ENCODE measurements around the gene DGLUCY. TPM values are rescaled to one million over a fixed set of nuclear protein-coding genes. Genes with fewer than 3 reads are reported as not detected.
"Not testable (repeated sequence)": the region's sequence is repeated elsewhere in the genome, so short reads cannot be mapped to it uniquely, and the experiment has no call there.

DGLUCY gene, protein sequence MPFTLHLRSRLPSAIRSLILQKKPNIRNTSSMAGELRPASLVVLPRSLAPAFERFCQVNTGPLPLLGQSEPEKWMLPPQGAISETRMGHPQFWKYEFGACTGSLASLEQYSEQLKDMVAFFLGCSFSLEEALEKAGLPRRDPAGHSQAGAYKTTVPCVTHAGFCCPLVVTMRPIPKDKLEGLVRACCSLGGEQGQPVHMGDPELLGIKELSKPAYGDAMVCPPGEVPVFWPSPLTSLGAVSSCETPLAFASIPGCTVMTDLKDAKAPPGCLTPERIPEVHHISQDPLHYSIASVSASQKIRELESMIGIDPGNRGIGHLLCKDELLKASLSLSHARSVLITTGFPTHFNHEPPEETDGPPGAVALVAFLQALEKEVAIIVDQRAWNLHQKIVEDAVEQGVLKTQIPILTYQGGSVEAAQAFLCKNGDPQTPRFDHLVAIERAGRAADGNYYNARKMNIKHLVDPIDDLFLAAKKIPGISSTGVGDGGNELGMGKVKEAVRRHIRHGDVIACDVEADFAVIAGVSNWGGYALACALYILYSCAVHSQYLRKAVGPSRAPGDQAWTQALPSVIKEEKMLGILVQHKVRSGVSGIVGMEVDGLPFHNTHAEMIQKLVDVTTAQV
- total RNA-seq = 10 to 100 TPM; 39.5 to 49.2 TPM

DNA sequence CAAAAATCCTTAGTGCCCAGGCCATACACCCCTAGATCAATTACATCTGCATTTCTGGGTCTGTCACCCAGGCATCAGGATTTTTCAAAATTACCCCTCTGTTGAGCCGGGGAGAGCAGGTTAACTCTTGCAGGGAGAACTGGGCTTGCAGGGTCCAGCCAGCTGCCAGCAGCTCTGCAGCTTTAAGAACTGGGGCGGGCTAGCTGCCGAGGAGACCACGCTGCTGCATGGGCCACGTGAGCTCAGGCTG, at the start of gene DGLUCY:
Gene DGLUCY (plus strand): TSS at position 245 of the 250 bp plus-strand sequence. CDS start 46,222 bp downstream, outside the sequence.
- no peaks in the 10 kb centered on the region for H3K27me3 Mint-ChIP-seq (ENCODE audit: low read depth)
- H3K36me3 Mint-ChIP-seq (ENCODE audit: low read depth) = peaks cover 22% of the 10 kb centered on the region
- CTCF ChIA-PET = interaction anchor here (0.8 to 3.8 kb wide), 11 partner anchors 9 to 209 kb away, joined by 3 to 17 read pairs (median 3); partner anchors contain the start of gene RPS6KA5
- H3K27ac Mint-ChIP-seq = peak within 1 kb of the TSS; percentile 95
- H3K4me1 Mint-ChIP-seq (ENCODE audit: low read depth) = peaks cover 60% of the 10 kb centered on the region
- H3K9me3 Mint-ChIP-seq = no peaks in the 10 kb centered on the region
- peak within 1 kb of the TSS; percentile 94 for H3K4me3 Mint-ChIP-seq
- DNase-seq = peak; percentile 70
- intact Hi-C loops (cut with micrococcal nuclease) = loop anchor here (1.0 to 2.0 kb wide), 10 partner anchors 25 to 730 kb away; partner anchors contain the start of genes PPP4R3A and RPS6KA5

DNA sequence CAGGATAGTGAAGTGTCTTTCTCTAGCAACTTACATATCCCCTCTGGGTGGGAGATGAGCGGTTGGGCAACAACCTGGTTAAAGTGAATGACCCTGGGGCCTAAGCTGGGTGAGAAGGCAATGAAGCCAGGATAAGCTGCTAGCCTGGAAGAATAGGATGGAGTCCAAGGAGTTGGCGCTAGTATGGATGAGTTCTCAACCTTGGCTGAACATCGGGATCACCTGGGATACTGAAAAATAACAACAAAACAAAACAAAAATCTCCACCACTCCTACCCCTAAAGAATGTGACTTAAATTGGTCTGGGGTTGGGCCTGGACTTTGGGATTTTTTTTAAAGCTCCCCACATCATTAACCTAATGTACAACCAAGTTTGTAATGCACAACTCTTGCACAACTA, 48.6 kb upstream of the DGLUCY start:
- intact Hi-C loops (cut with micrococcal nuclease) = loop anchor here (10.0 kb wide), 1 partner anchor 1110 kb away; the partner anchor contains the start of genes EFCAB11 and TDP1
- no peaks in the 10 kb centered on the region for H3K9me3 Mint-ChIP-seq

DNA sequence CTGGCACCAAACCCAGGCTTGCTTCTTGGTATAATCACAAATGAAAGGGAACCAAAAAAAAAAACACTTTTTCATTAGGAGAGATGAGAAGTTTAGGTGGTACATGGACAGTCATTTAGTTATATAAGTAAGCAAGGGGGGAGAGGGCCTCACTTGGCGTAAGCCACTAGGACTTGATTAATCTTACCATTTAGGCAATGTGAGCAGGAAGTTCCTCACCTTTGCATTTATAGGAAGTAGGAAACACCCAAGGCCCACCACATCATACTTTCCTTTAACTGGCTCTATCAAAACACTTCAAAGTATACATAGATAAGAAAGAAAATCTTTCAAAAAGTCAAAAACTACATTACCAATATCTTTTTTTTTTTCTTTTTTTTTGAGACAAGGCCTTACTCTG, 46.7 kb upstream of the DGLUCY start:
- peaks cover 68% of the 10 kb centered on the region for H3K4me1 Mint-ChIP-seq (ENCODE audit: low read depth)
- DNase-seq = peak; percentile 82
- intact Hi-C loops (cut with micrococcal nuclease) = loop anchor here (1.0 to 10.0 kb wide), 3 partner anchors 11 to 1112 kb away; partner anchors contain the start of genes EFCAB11 and TDP1
- CTCF ChIA-PET = no interaction called here
- H3K9me3 Mint-ChIP-seq = no peaks in the 10 kb centered on the region
- H3K4me3 Mint-ChIP-seq = no peak overlapping the region
- H3K27ac Mint-ChIP-seq = peak overlapping the region; percentile 88
- H3K27me3 Mint-ChIP-seq (ENCODE audit: low read depth) = no peaks in the 10 kb centered on the region
- H3K36me3 Mint-ChIP-seq (ENCODE audit: low read depth) = no peaks in the 10 kb centered on the region

More for the DNA sequence above, 48.6 kb upstream of the DGLUCY start:
- Mint-ChIP-seq H3K36me3 (ENCODE audit: low read depth) (no peaks in the 10 kb centered on the region), H3K27ac (peak overlapping the region; percentile 18), H3K4me3 (no peak overlapping the region), H3K4me1 (ENCODE audit: low read depth) (peaks cover 67% of the 10 kb centered on the region), H3K27me3 (ENCODE audit: low read depth) (no peaks in the 10 kb centered on the region)
- CTCF ChIA-PET = interaction anchor here (1.0 to 1.1 kb wide), 2 partner anchors 73 to 111 kb away, joined by 3 read pairs; no protein-coding TSS in a partner anchor
- DNase-seq = no peak

DNA sequence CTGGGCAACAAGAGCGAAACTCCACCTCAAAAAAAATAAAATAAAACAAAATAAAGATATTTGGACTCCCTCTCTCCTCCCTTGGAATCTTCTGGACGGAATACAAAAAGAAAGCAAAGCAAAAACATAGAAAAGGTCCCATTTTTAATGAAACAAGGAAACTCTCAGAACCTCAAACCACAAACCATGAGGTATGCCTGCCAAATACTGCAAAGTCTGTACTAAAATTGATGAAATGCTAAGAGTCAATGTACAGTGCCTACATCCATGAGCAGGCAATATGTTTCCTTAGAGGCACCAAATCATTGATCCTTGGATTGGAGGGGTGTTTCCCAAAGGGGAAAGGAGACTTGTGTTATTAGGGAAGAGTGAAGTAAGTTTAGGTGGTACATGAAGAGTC, 45.2 kb upstream of the DGLUCY start:
- H3K27ac Mint-ChIP-seq = peak overlapping the region; percentile 30
- H3K4me1 Mint-ChIP-seq (ENCODE audit: low read depth) = peaks cover 58% of the 10 kb centered on the region
- H3K36me3 Mint-ChIP-seq (ENCODE audit: low read depth) = no peaks in the 10 kb centered on the region
- CTCF ChIA-PET = interaction anchor here (0.7 to 1.5 kb wide), 2 partner anchors 9 to 68 kb away, joined by 3 to 4 read pairs; no protein-coding TSS in a partner anchor
- H3K4me3 Mint-ChIP-seq = peak overlapping the region; percentile 22
- DNase-seq = no peak
- intact Hi-C loops (cut with micrococcal nuclease) = loop anchor here (10.0 kb wide), 1 partner anchor 1114 kb away; the partner anchor contains the start of genes EFCAB11 and TDP1
- no peaks in the 10 kb centered on the region for H3K27me3 Mint-ChIP-seq (ENCODE audit: low read depth)
- no peaks in the 10 kb centered on the region for H3K9me3 Mint-ChIP-seq

DNA sequence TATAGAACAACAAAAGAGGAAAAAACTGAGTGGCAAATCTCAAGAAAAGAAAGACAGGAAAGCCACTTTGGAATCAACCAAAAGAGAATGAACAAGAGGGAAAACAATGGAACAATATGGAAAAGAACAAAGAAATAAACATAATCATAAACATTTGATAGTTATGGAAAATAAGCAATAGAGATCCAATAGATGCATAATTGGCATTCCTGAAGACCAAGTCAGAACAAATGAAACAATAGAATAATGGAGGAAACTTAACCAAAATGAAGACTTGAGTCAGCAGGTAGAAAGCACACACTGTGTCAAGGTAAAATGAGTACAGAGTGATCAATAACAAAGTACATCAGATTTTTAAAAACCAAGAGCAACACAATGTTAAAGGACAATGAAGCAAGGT, 43.3 kb upstream of the DGLUCY start:
- CTCF ChIA-PET = no interaction called here
- intact Hi-C loops (cut with micrococcal nuclease) = no loop called here
- Mint-ChIP-seq H3K4me3 (no peak overlapping the region), H3K36me3 (ENCODE audit: low read depth) (no peaks in the 10 kb centered on the region), H3K27ac (no peak overlapping the region), H3K9me3 (no peaks in the 10 kb centered on the region), H3K27me3 (ENCODE audit: low read depth) (no peaks in the 10 kb centered on the region), H3K4me1 (ENCODE audit: low read depth) (peaks cover 42% of the 10 kb centered on the region)
- DNase-seq = no peak

DNA sequence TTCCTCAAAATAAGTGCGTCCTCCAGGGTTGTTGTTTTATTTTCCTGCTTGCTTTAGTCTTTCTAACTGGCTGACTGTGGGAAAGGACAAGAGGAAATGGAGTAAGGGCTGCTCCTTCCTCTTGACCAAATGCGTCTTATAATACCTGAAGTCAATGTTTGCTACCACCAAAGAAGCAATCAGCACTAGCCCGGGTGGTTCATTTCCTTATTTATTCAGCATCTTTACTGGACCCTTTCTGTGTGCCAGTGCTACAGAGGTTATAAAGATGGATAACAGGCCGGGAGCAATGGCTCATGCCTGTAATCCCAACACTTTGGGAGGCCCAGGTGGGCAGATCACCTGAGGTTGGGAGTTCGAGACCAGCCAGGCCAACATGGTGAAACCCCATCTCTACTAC, 38.3 kb upstream of the DGLUCY start:
- Mint-ChIP-seq H3K4me1 (ENCODE audit: low read depth) (peaks cover 31% of the 10 kb centered on the region), H3K27me3 (ENCODE audit: low read depth) (peaks cover 3% of the 10 kb centered on the region), H3K9me3 (no peaks in the 10 kb centered on the region), H3K36me3 (ENCODE audit: low read depth) (no peaks in the 10 kb centered on the region), H3K4me3 (no peak overlapping the region), H3K27ac (no peak overlapping the region)
- intact Hi-C loops (cut with micrococcal nuclease) = no loop called here
- DNase-seq = no peak
- CTCF ChIA-PET = no interaction called here

DNA sequence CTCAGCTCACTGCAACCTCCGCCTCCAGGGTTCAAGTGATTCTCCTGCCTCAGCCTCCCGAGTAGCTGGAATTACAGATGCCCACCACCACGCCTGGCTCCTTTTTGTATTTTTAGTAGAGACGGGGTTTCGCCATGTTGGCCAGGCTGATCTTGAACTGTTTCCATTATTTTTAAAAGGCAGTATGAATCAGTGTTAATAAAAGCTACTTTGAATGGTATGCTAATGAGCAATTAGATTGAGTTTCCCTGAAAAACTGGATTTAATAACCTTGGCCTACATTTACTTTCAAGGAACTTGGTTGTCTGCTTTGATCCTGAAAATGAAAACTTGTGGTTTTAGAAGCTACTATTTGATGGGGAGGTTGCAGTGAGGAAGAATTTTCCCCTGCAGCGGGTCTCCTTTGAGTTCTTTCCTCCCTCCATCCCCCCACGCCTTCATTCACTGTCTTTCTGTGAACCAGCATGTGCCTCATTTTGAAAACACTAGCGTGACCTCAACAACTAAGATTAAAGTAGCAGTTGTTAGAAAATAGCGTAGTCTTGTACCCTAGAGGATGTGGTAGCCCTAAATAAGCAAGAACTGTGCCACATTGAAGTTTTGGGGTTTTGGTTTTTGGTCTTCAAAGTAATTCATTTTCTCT, 35.7 kb upstream of the DGLUCY start:
- no peaks in the 10 kb centered on the region for H3K36me3 Mint-ChIP-seq (ENCODE audit: low read depth)
- peak overlapping the region; percentile 39 for H3K27ac Mint-ChIP-seq
- peaks cover 3% of the 10 kb centered on the region for H3K27me3 Mint-ChIP-seq (ENCODE audit: low read depth)
- DNase-seq = peak; percentile 77
- intact Hi-C loops (cut with micrococcal nuclease) = loop anchor here (1.0 kb wide), 4 partner anchors 11 to 108 kb away; partner anchors contain the start of gene DGLUCY
- no peak overlapping the region for H3K4me3 Mint-ChIP-seq
- H3K9me3 Mint-ChIP-seq = no peaks in the 10 kb centered on the region
- peaks cover 29% of the 10 kb centered on the region for H3K4me1 Mint-ChIP-seq (ENCODE audit: low read depth)
- CTCF ChIA-PET = interaction anchor here (0.6 to 1.4 kb wide), 10 partner anchors 10 to 419 kb away, joined by 3 to 6 read pairs (median 4); partner anchors contain the start of genes DGLUCY and RPS6KA5

DNA sequence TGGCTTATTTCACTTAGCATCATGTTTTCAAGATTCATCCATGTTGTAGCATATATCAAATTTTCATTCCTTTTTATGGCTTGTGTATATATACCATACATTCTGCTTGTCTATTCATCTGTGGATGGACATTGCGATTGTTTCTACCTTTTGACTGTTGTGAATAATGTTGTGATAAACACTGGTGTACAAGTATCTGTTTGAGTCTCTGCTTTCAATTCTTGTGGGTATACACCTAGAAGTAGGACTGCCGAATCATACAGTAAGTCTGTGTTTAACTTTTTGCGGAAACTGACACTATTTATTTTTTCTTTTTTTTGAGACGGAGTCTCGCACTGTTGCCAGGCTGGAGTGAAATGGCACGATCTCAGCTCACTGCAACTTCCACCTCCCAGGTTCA, 33.8 kb upstream of the DGLUCY start:
- H3K27ac Mint-ChIP-seq = no peak overlapping the region
- peaks cover 29% of the 10 kb centered on the region for H3K4me1 Mint-ChIP-seq (ENCODE audit: low read depth)
- DNase-seq = no peak
- H3K36me3 Mint-ChIP-seq (ENCODE audit: low read depth) = no peaks in the 10 kb centered on the region
- H3K27me3 Mint-ChIP-seq (ENCODE audit: low read depth) = peaks cover 3% of the 10 kb centered on the region
- H3K4me3 Mint-ChIP-seq = no peak overlapping the region
- CTCF ChIA-PET = no interaction called here
- no peaks in the 10 kb centered on the region for H3K9me3 Mint-ChIP-seq
- intact Hi-C loops (cut with micrococcal nuclease) = no loop called here

DNA sequence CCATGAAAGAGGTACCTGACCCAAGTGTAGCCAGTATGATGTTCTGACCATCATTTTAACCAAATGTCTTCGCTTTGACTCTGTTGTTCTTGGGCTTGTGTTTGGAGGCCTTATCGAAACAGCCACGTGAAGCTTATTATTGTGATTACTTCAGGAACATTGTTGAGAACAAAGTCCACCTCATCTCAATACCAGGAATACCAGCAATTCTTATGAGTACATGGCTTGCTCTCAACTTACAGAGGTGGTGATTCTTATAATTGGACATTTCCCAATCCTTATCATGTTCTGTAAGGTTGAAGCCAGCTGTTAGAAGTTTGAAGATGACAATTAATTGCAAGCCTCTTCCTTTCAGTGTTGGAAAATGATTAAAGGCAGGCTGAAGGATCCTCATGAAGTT, 31.6 kb upstream of the DGLUCY start:
- Mint-ChIP-seq H3K9me3 (no peaks in the 10 kb centered on the region), H3K36me3 (ENCODE audit: low read depth) (no peaks in the 10 kb centered on the region), H3K27me3 (ENCODE audit: low read depth) (no peaks in the 10 kb centered on the region), H3K4me3 (no peak overlapping the region), H3K4me1 (ENCODE audit: low read depth) (peaks cover 25% of the 10 kb centered on the region), H3K27ac (no peak overlapping the region)
- DNase-seq = no peak
- intact Hi-C loops (cut with micrococcal nuclease) = no loop called here
- CTCF ChIA-PET = interaction anchor here (0.6 to 1.7 kb wide), 3 partner anchors 57 to 179 kb away, joined by 4 to 5 read pairs (median 4); no protein-coding TSS in a partner anchor

DNA sequence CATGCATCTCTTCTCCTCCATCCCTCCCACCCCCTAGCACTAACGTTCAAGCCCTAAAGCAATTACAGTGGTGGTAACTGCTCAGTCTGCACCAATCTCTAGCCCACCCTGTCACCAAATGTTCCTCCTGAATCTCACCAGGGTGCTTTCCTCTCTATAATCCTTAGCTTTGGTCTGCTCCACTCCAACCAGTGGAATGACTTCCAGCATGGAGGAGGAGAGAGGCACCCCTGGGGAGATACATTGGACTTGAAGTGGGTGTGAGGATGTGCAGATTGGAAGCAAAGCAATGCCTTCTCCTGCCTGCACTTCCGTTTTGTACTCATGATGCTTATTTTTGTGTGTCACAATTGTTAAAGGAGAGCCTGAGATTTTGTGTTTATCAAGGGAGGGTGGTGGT, 29.4 kb upstream of the DGLUCY start:
- no peak for DNase-seq
- Mint-ChIP-seq H3K9me3 (no peaks in the 10 kb centered on the region), H3K27me3 (ENCODE audit: low read depth) (no peaks in the 10 kb centered on the region), H3K4me3 (no peak overlapping the region), H3K27ac (no peak overlapping the region), H3K36me3 (ENCODE audit: low read depth) (no peaks in the 10 kb centered on the region), H3K4me1 (ENCODE audit: low read depth) (peaks cover 15% of the 10 kb centered on the region)
- intact Hi-C loops (cut with micrococcal nuclease) = no loop called here
- CTCF ChIA-PET = no interaction called here

DNA sequence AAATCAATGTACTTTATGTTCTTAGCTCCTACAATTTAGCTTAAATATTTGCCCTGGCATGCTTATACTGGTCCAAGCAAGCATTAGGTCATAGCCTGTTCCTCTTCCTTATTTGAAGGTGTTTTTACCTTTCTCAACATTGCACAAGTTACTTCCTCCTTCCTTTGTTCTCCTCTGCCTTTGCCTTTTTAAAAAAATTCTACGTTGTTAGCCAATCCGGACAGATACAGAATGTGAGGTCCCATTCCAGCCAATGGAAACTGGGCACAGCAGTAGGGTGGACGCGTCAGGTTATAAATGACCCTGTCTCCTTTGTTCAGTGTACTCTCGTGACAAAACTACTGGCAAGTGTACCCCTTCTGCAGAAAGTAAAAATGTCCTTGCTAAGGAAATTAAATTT, 26.4 kb upstream of the DGLUCY start:
- H3K27ac Mint-ChIP-seq; CTCF ChIA-PET; intact Hi-C loops (cut with micrococcal nuclease); H3K27me3 Mint-ChIP-seq (ENCODE audit: low read depth); DNase-seq; H3K4me3 Mint-ChIP-seq; H3K36me3 Mint-ChIP-seq (ENCODE audit: low read depth); H3K9me3 Mint-ChIP-seq: not testable (repeated sequence)
- H3K4me1 Mint-ChIP-seq (ENCODE audit: low read depth) = peaks cover 11% of the 10 kb centered on the region

DNA sequence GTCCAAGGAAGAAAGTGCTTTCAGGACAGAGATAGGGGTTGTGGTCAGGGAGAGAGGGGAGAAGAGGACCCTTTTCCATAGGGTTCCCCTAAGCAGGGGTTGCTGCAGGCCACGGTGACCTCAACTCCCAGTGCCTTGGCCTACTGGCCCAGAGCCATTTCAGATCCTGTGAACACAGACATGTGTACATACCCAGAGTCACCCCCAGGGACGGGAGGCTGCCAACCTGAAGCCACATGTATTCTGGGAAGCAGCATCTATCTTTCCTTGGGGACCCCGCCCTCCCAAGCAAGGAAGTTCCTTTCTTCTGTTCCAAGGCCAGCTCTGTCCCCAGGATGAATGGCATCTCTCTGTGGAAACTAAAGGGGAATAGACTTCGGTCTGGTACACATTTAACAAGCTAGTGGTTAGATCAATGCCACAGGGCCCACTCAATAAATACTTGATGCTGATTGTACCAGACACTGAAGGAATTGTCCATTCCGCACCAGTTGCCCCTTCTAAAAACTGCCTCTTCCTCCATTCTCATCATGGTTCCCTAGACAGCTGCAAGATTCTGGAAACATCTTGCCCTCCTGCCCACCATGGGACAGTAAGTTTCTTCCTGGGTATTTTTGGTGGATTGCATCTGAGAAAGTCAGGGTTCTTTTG, 25.2 kb upstream of the DGLUCY start:
- H3K9me3 Mint-ChIP-seq = no peaks in the 10 kb centered on the region
- H3K27ac Mint-ChIP-seq = no peak overlapping the region
- H3K4me1 Mint-ChIP-seq (ENCODE audit: low read depth) = peaks cover 11% of the 10 kb centered on the region
- DNase-seq = no peak
- intact Hi-C loops (cut with micrococcal nuclease) = no loop called here
- H3K4me3 Mint-ChIP-seq = no peak overlapping the region
- CTCF ChIA-PET = interaction anchor here (0.6 kb wide), 1 partner anchor 157 kb away, joined by 3 read pairs; no protein-coding TSS in a partner anchor
- no peaks in the 10 kb centered on the region for H3K36me3 Mint-ChIP-seq (ENCODE audit: low read depth)
- H3K27me3 Mint-ChIP-seq (ENCODE audit: low read depth) = no peaks in the 10 kb centered on the region
